K562 (cell line): ENCODE results near the gene ALDH1A3. TPM values are rescaled to one million over a fixed set of nuclear protein-coding genes. Genes with fewer than 3 reads are reported as not detected.

Source experiments
- ATAC-seq: fragments of 200-7000 bp; cut with Tn5 transposase; 3 replicates; pipeline ENCODE4 v1.9.1; 2020; ENCODE audit warnings: moderate library complexity
- BruUV-seq: library from RNA; stranded (reverse); fragments of 400-500 nt; replicated peaks from 2 replicates; lab custom pipeline; 2021; lab: Mats Ljungman, UMichigan
- CTCF ChIA-PET: fragments of 300-600 bp; formaldehyde crosslinking; extraction: SDS; loops from one replicate; lab custom pipeline; 2021; ENCODE audit warnings: low intra/inter-chr PET ratio; lab: Yijun Ruan, JAX
- POLR2A ChIA-PET: fragments of 300-600, 350-650 bp; sonication (Branson Sonifier 250); formaldehyde crosslinking; extraction: SDS; loops from one replicate; lab custom pipeline; 2021; ENCODE audit warnings: antibody characterized with exemption, inconsistent platforms; lab: Yijun Ruan, JAX
- DNase-seq, 4 experiments: peaks; one replicate each; pipeline versions ENCODE4 v3.0.0 to v3.0.0-alpha.2; 2011 to 2018; ENCODE audit warnings: low spot score in 3 of 4, mixed read lengths in 3 of 4; ENCODE audit errors: extremely low read depth in 1 of 4
- FAIRE-seq: peaks from 2 replicates; lab custom pipeline; 2011; peaks lifted over from hg19 to GRCh38; lab: Jason Lieb, UNC
- H2AFZ ChIP-seq: 2 replicates; pipeline ENCODE4 v1.6.0; 2011; ENCODE audit warnings: low read depth, low read length, control low read depth, inconsistent platforms
- H3K27ac ChIP-seq: fragments of 200-600 bp; 3 replicates; pipeline ENCODE4 v1.8.0; 2011; ENCODE audit warnings: low read depth, mild to moderate bottlenecking, control low read depth, inconsistent platforms, low read length, moderate library complexity, mixed read lengths; ENCODE audit errors: extremely low read depth
- H3K27me3 ChIP-seq, 2 experiments: fragments of 300-600 bp in 1 of 2; 2 replicates in 1 of 2; 3 replicates in 1 of 2; pipeline versions ENCODE4 v1.6.0 to v1.8.0; 2011; ENCODE audit warnings: inconsistent platforms in 2 of 2, low read length in 2 of 2, mild to moderate bottlenecking in 1 of 2, mixed read lengths in 1 of 2, moderate library complexity in 1 of 2; ENCODE audit not compliant: control insufficient read depth in 2 of 2, insufficient read depth in 2 of 2
- H3K36me3 ChIP-seq: fragments of 300-600 bp; 3 replicates; pipeline ENCODE4 v1.8.0; 2011; ENCODE audit warnings: mild to moderate bottlenecking, low read length, inconsistent platforms; ENCODE audit not compliant: control insufficient read depth, insufficient read depth
- H3K4me1 ChIP-seq, 2 experiments: fragments of 200-600 bp in 1 of 2; replicated peaks in 1 of 2; 2 replicates in 1 of 2; 3 replicates in 1 of 2; pipeline versions ENCODE4 v1.5.1 to v1.8.0; 2011; ENCODE audit warnings: inconsistent platforms in 2 of 2, low read length in 2 of 2, mild to moderate bottlenecking in 1 of 2, mixed read lengths in 1 of 2, moderate library complexity in 1 of 2; ENCODE audit not compliant: control insufficient read depth in 2 of 2, insufficient read depth in 2 of 2
- H3K4me2 ChIP-seq: 2 replicates; pipeline ENCODE4 v1.6.1; 2011; ENCODE audit warnings: low read length, control low read depth, inconsistent platforms, mixed read lengths; ENCODE audit not compliant: insufficient read depth
- H3K4me3 ChIP-seq: fragments of 200-600 bp; sonication (generic), shearing (Covaris generic); 2 replicates; pipeline ENCODE4 v1.5.1; 2016; ENCODE audit warnings: control low read depth, inconsistent platforms
- H3K79me2 ChIP-seq: fragments of 200-600 bp; 3 replicates; pipeline ENCODE4 v1.8.0; 2011; ENCODE audit warnings: low read length, inconsistent platforms; ENCODE audit not compliant: control insufficient read depth, insufficient read depth
- H3K9ac ChIP-seq, 2 experiments: 2 replicates each; pipeline versions ENCODE4 v1.6.0 to v1.6.1; 2011; ENCODE audit warnings: low read depth in 2 of 2, low read length in 2 of 2, control low read depth in 1 of 2, inconsistent platforms in 1 of 2, mild to moderate bottlenecking in 1 of 2, mixed read lengths in 1 of 2; ENCODE audit not compliant: insufficient read depth in 1 of 2
- H3K9me1 ChIP-seq: one replicate; pipeline ENCODE4 v1.6.0; 2011; ENCODE audit warnings: inconsistent platforms, mild to moderate bottlenecking, low read length, moderate library complexity; ENCODE audit not compliant: control insufficient read depth, insufficient read depth
- H3K9me3 ChIP-seq: replicated peaks from 2 replicates; pipeline ENCODE4 v1.5.1; 2011; ENCODE audit warnings: low read depth, low read length, inconsistent platforms; ENCODE audit not compliant: control insufficient read depth, insufficient read depth
- H4K20me1 ChIP-seq: replicated peaks from 2 replicates; pipeline ENCODE4 v1.6.1; 2011; ENCODE audit warnings: low read length, inconsistent platforms, mixed read lengths; ENCODE audit not compliant: control insufficient read depth, insufficient read depth
- ATF4 ChIP-seq: fragments of 450-650 bp; formaldehyde crosslinking; IDR thresholded peaks from 2 replicates; pipeline ENCODE4 v1.4.0; 2022; ENCODE audit warnings: mild to moderate bottlenecking, moderate library complexity
- FOXP4 ChIP-seq: sonication (generic); formaldehyde crosslinking; IDR thresholded peaks from 2 replicates; pipeline ENCODE4 v1.8.0; 2022; ENCODE audit warnings: mild to moderate bottlenecking, missing genetic modification reagents, borderline replicate concordance
- GTF2F1 ChIP-seq: IDR thresholded peaks from 2 replicates; pipeline ENCODE4 v1.6.1; 2011; ENCODE audit warnings: low read depth, low read length, improper control_type of control experiment
- MTA2 ChIP-seq: fragments of 450-650 bp; IDR thresholded peaks from 2 replicates; pipeline ENCODE4 v1.6.1; 2016; ENCODE audit warnings: low read depth
- PURB ChIP-seq: sonication (generic); formaldehyde crosslinking; IDR thresholded peaks from 2 replicates; pipeline ENCODE4 v1.9.0; 2021; ENCODE audit warnings: low read depth, mild to moderate bottlenecking, missing genetic modification reagents
- RFX7 ChIP-seq: fragments of 250-450 bp; sonication (Bioruptor Pico); IDR thresholded peaks from 2 replicates; pipeline ENCODE4 v1.5.1; 2021; ENCODE audit warnings: mild to moderate bottlenecking
- SNIP1 ChIP-seq: fragments of 450-650 bp; IDR thresholded peaks from 2 replicates; pipeline ENCODE4 v1.7.1; 2017; ENCODE audit warnings: low read depth, mild to moderate bottlenecking
- TARDBP ChIP-seq: fragments of 450-650 bp; IDR thresholded peaks from 2 replicates; pipeline ENCODE4 v1.6.1; 2016
- ZNF398 ChIP-seq: fragments of 250-450 bp; sonication (Bioruptor Pico); IDR thresholded peaks from 2 replicates; pipeline ENCODE4 v1.8.0; 2021; ENCODE audit warnings: moderate library complexity, mild to moderate bottlenecking, inconsistent platforms
- WGBS: fragments of 100-300 bp; shearing (Covaris generic); methylation state at CpG from one replicate; pipeline ENCODE4 v1.1.6; 2016; ENCODE audit warnings: low coverage, mixed read lengths; ENCODE audit not compliant: insufficient coverage; ENCODE audit errors: missing lambda C conversion rate; 5-methylcytosine and 5-hydroxymethylcytosine counted together
- in situ Hi-C: fragments of 300-500 bp; cut with MboI; formaldehyde crosslinking; loops from 4 replicates; pipeline ENCODE4 v1.15.0; 2018; ENCODE audit warnings: inconsistent platforms, mixed read lengths
- intact Hi-C: fragments of 100-400 bp; cut with micrococcal nuclease; formaldehyde crosslinking; loops from 2 replicates; pipeline ENCODE4 v1.14.2; 2022
- polyA plus RNA-seq, 8 experiments: library from polyadenylated mRNA; depleted of rRNA in 4 of 8; stranded (reverse) in 5 of 8; unstranded in 3 of 8; fragments of >200 nt; fragmentation: Nextera tagmentation in 2 of 8; fragmentation: Illumina TruSeq in 1 of 8; extraction: Ambion mirVana in 2 of 8; extraction: Trizol in 1 of 8; gene quantifications; 2 replicates each; pipeline versions ENCODE4 v1.2.1 to v1.2.3, GENCODE V29; 2011 to 2014; ENCODE audit warnings: inconsistent platforms in 1 of 8, missing spikeins in 1 of 8
- total RNA-seq, 7 experiments: library from RNA; depleted of rRNA in 6 of 7; stranded (reverse); fragments of >200 nt in 6 of 7; fragmentation: Illumina TruSeq in 2 of 7; extraction: Trizol in 2 of 7; gene quantifications; 2 replicates each; pipeline versions ENCODE4 v1.2.1 to v1.2.3, GENCODE V29; 2011 to 2021; ENCODE audit warnings: low replicate concordance in 1 of 7
- TF ChIP-seq, protein P1 (sequence below): fragments of 150-350 bp; conservative IDR thresholded peaks from 2 replicates; pipeline ENCODE4 v1.6.1; 2014; ENCODE audit warnings: low read length

ALDH1A3 gene
- total and polyA plus RNA-seq, 9 of the 15 experiments (the other 6 are each of a cell fraction or from before 2014, with no cell fraction given): 0.38 TPM; not detected in 8

DNA sequence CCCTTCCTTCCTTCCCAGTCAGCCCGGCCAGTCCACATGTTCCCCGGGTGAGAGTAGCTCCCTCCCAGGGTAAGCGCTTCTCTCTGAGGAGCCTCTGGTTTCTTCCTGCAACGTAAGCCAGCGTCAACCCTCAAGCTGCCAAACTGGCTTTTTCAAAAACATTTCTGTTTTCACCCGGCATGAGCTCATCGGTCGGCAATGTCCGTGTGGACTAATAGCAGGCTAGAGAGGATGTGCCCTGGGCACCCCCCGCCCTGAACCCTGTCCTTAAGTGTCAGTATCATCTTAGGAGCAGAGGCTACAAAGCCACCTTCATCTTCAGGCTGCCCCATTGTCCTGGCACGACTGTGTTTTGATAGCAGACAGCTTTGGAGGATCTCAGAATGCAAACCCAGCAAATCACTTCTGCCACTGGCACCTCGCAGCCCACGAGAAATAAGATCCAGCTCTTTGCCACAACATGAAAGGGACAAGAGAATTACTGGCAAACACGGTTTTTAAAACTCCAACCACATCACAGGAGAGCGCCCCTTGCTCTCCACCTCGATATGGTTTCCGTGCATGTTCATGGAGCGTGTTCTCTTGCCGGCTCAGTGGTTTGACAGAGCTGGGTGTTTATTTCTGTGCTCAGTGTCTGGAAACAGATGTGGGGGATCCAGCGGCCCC, 9.9 kb downstream of the ALDH1A3 start:
- no TSS peak for BruUV-seq

More for the DNA sequence above, 9.9 kb downstream of the ALDH1A3 start:
- FAIRE-seq: no peak
- no peaks in the 10 kb centered on the region for H3K9me1 ChIP-seq
- no peak for DNase-seq
- ChIA-PET POLR2A (interaction anchor here (0.5 to 1.1 kb wide), 2 partner anchors 10 to 30 kb away, joined by 3 read pairs; no protein-coding TSS in a partner anchor), CTCF (no interaction called here)
- H3K36me3 ChIP-seq: no peaks in the 10 kb centered on the region
- no peak overlapping the region for H3K4me3 ChIP-seq
- under 1% methylated on average over 20 of the region's 20 CpGs for WGBS
- H3K79me2 ChIP-seq: no peaks in the 10 kb centered on the region
- TF ChIP-seq MTA2 (no peak), FOXP4 (CRISPR knock-in tag) (no peak), GTF2F1 (no peak), PURB (CRISPR knock-in tag) (no peak), TARDBP (no peak), ZNF398 (CRISPR knock-in tag) (no peak), ATF4 (CRISPR knock-in tag) (no peak), RFX7 (CRISPR knock-in tag) (no peak), SNIP1 (no peak)
- TF ChIP-seq, protein P1, sequence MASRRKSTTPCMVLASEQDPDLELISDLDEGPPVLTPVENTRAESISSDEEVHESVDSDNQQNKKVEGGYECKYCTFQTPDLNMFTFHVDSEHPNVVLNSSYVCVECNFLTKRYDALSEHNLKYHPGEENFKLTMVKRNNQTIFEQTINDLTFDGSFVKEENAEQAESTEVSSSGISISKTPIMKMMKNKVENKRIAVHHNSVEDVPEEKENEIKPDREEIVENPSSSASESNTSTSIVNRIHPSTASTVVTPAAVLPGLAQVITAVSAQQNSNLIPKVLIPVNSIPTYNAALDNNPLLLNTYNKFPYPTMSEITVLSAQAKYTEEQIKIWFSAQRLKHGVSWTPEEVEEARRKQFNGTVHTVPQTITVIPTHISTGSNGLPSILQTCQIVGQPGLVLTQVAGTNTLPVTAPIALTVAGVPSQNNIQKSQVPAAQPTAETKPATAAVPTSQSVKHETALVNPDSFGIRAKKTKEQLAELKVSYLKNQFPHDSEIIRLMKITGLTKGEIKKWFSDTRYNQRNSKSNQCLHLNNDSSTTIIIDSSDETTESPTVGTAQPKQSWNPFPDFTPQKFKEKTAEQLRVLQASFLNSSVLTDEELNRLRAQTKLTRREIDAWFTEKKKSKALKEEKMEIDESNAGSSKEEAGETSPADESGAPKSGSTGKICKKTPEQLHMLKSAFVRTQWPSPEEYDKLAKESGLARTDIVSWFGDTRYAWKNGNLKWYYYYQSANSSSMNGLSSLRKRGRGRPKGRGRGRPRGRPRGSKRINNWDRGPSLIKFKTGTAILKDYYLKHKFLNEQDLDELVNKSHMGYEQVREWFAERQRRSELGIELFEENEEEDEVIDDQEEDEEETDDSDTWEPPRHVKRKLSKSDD: no peak
- no peak for ATAC-seq
- no peak overlapping the region for H3K9ac ChIP-seq
- intact Hi-C loops (no loop called here), in situ Hi-C loops (no loop called here)
- H3K27ac ChIP-seq: no peak overlapping the region
- no peaks in the 10 kb centered on the region for H3K9me3 ChIP-seq
- H3K27me3 ChIP-seq: peaks cover 14 to 75% of the 10 kb centered on the region in 2 experiments
- H3K4me2 ChIP-seq: no peak overlapping the region
- H4K20me1 ChIP-seq: peaks cover 7% of the 10 kb centered on the region; the same call in 1 of the 2 replicates
- H2AFZ ChIP-seq: no peak overlapping the region
- H3K4me1 ChIP-seq: no peaks in the 10 kb centered on the region
